H9 (cell line): ENCODE data around the gene SIGLEC7. TPM values are rescaled to one million over a fixed set of nuclear protein-coding genes. Genes with fewer than 3 reads are reported as not detected.
A peak's percentile ranks its signal among the peaks of the same experiment; 100 is the strongest.

Experiments used
- DNase-seq: peaks from one replicate; pipeline ENCODE4 v3.0.0-alpha.2; 2017
- H2AFZ ChIP-seq: one replicate; pipeline ENCODE4 v1.6.1; 2013; ENCODE audit warnings: mild to moderate bottlenecking, low read length, control low read depth, moderate library complexity
- H2AK5ac ChIP-seq: 2 replicates; pipeline ENCODE4 v1.6.1; 2013; ENCODE audit warnings: low read length, control low read depth, mixed read lengths; ENCODE audit not compliant: insufficient read length
- H2BK120ac ChIP-seq: one replicate; pipeline ENCODE4 v1.6.1; 2013; ENCODE audit warnings: low read depth, mild to moderate bottlenecking, low read length, control low read depth, inconsistent platforms; ENCODE audit not compliant: poor library complexity, severe bottlenecking
- H2BK12ac ChIP-seq: 2 replicates; pipeline ENCODE4 v1.6.1; 2013; ENCODE audit warnings: low read length, control low read depth, mixed read lengths, low read depth; ENCODE audit not compliant: insufficient read length
- H2BK15ac ChIP-seq: 2 replicates; pipeline ENCODE4 v1.6.1; 2013; ENCODE audit warnings: low read depth, low read length, control low read depth
- H2BK20ac ChIP-seq: one replicate; pipeline ENCODE4 v1.6.1; 2013; ENCODE audit warnings: low read depth, mild to moderate bottlenecking, low read length, control low read depth, inconsistent platforms; ENCODE audit not compliant: poor library complexity, severe bottlenecking
- H2BK5ac ChIP-seq: 2 replicates; pipeline ENCODE4 v1.6.1; 2013; ENCODE audit warnings: low read length, control low read depth, mixed read lengths; ENCODE audit not compliant: insufficient read length
- H3K14ac ChIP-seq: 2 replicates; pipeline ENCODE4 v1.6.1; 2013; ENCODE audit warnings: low read length, control low read depth; ENCODE audit not compliant: insufficient read depth
- H3K18ac ChIP-seq: 2 replicates; pipeline ENCODE4 v1.6.1; 2013; ENCODE audit warnings: low read depth, mild to moderate bottlenecking, mixed read lengths, low read length, control low read depth; ENCODE audit not compliant: insufficient read length
- H3K23ac ChIP-seq: 2 replicates; pipeline ENCODE4 v1.6.1; 2013; ENCODE audit warnings: low read length, control low read depth, mixed read lengths, low read depth; ENCODE audit not compliant: insufficient read length
- H3K23me2 ChIP-seq: 2 replicates; pipeline ENCODE4 v1.6.1; 2013; ENCODE audit warnings: low read depth, mild to moderate bottlenecking, mixed read lengths, low read length, control low read depth; ENCODE audit not compliant: insufficient read length, poor library complexity, severe bottlenecking
- H3K27ac ChIP-seq: 2 replicates; pipeline ENCODE4 v1.5.1; 2013; ENCODE audit warnings: low read length, control low read depth, mixed read lengths, low read depth; ENCODE audit not compliant: insufficient read length
- H3K27me3 ChIP-seq: 2 replicates; pipeline ENCODE4 v1.6.1; 2013; ENCODE audit warnings: low read length, control low read depth, inconsistent platforms; ENCODE audit not compliant: insufficient read depth
- H3K4ac ChIP-seq: 2 replicates; pipeline ENCODE4 v1.6.1; 2013; ENCODE audit warnings: low read depth, mild to moderate bottlenecking, control low read depth, inconsistent platforms, low read length, moderate library complexity
- H3K4me1 ChIP-seq: 2 replicates; pipeline ENCODE4 v1.6.1; 2013; ENCODE audit warnings: low read length, control low read depth, inconsistent platforms; ENCODE audit not compliant: insufficient read depth
- H3K4me2 ChIP-seq: 2 replicates; pipeline ENCODE4 v1.6.1; 2013; ENCODE audit warnings: low read length, control low read depth, mixed read lengths; ENCODE audit not compliant: insufficient read length, insufficient read depth
- H3K56ac ChIP-seq: 2 replicates; pipeline ENCODE4 v1.6.1; 2013; ENCODE audit warnings: low read depth, mild to moderate bottlenecking, mixed read lengths, low read length, control low read depth; ENCODE audit not compliant: insufficient read length
- H3K79me1 ChIP-seq: 2 replicates; pipeline ENCODE4 v1.6.1; 2013; ENCODE audit warnings: low read depth, mild to moderate bottlenecking, moderate library complexity, low read length, control low read depth, inconsistent platforms; ENCODE audit not compliant: insufficient read depth, poor library complexity, severe bottlenecking
- H3K79me2 ChIP-seq: 2 replicates; pipeline ENCODE4 v1.6.1; 2013; ENCODE audit warnings: low read length, control low read depth, inconsistent platforms; ENCODE audit not compliant: insufficient read depth
- H3K9ac ChIP-seq: 2 replicates; pipeline ENCODE4 v1.6.1; 2013; ENCODE audit warnings: low read length, control low read depth, mixed read lengths; ENCODE audit not compliant: insufficient read length; ENCODE audit errors: extremely low read depth
- H3K9me3 ChIP-seq: one replicate; pipeline ENCODE4 v1.6.1; 2013; ENCODE audit warnings: low read depth, low read length, inconsistent platforms; ENCODE audit not compliant: control insufficient read depth
- H3T11ph ChIP-seq: one replicate; pipeline ENCODE4 v1.6.1; 2013; ENCODE audit warnings: mild to moderate bottlenecking, low read length, control low read depth, inconsistent platforms
- H4K20me1 ChIP-seq: one replicate; pipeline ENCODE4 v1.6.1; 2013; ENCODE audit not compliant: control insufficient read depth, insufficient read length, insufficient read depth
- H4K5ac ChIP-seq: 2 replicates; pipeline ENCODE4 v1.6.1; 2013; ENCODE audit warnings: low read depth, mild to moderate bottlenecking, mixed read lengths, low read length, control low read depth; ENCODE audit not compliant: insufficient read length
- H4K8ac ChIP-seq: replicated peaks from 2 replicates; pipeline ENCODE4 v1.6.1; 2013; ENCODE audit warnings: low read length, control low read depth, mixed read lengths, low read depth; ENCODE audit not compliant: insufficient read length
- H4K91ac ChIP-seq: 2 replicates; pipeline ENCODE4 v1.6.1; 2013; ENCODE audit warnings: low read depth, mild to moderate bottlenecking, moderate library complexity, mixed read lengths, low read length, control low read depth; ENCODE audit not compliant: insufficient read length
- H3K27ac Mint-ChIP-seq, 3 experiments: 2 replicates in 2 of 3; 3 replicates in 1 of 3; pipeline ENCODE4 v1.8.0; 2020 to 2021; ENCODE audit warnings: mixed read lengths in 3 of 3, mild to moderate bottlenecking in 1 of 3, moderate library complexity in 1 of 3
- H3K27me3 Mint-ChIP-seq: 2 replicates; pipeline ENCODE4 v1.8.0; 2021; ENCODE audit warnings: low read depth, mild to moderate bottlenecking, moderate library complexity, mixed read lengths
- H3K36me3 Mint-ChIP-seq, 3 experiments: 2 replicates in 2 of 3; 3 replicates in 1 of 3; pipeline ENCODE4 v1.8.0; 2020 to 2021; ENCODE audit warnings: low read depth in 3 of 3, mixed read lengths in 3 of 3; ENCODE audit not compliant: insufficient read depth in 1 of 3
- H3K4me1 Mint-ChIP-seq, 2 experiments: 2 replicates each; pipeline ENCODE4 v1.8.0; 2020; ENCODE audit warnings: mixed read lengths in 2 of 2
- H3K4me3 Mint-ChIP-seq, 2 experiments: 2 replicates in 1 of 2; 3 replicates in 1 of 2; pipeline ENCODE4 v1.8.0; 2020 to 2021; ENCODE audit warnings: mild to moderate bottlenecking in 2 of 2, mixed read lengths in 2 of 2, moderate library complexity in 1 of 2
- H3K9me3 Mint-ChIP-seq, 2 experiments: 2 replicates in 1 of 2; 3 replicates in 1 of 2; pipeline ENCODE4 v1.8.0; 2020; ENCODE audit warnings: mild to moderate bottlenecking in 2 of 2, mixed read lengths in 2 of 2, moderate library complexity in 1 of 2
- CTCF ChIP-seq: fragments of 200-600 bp; sonication (generic); conservative IDR thresholded peaks from 3 replicates; pipeline ENCODE4 v1.8.0; 2021; ENCODE audit warnings: antibody characterized with exemption, mild to moderate bottlenecking
- WGBS: extraction: QIAGEN DNeasy Blood & Tissue Kit; methylation state at CpG from one replicate; pipeline ENCODE4 v1.1.7; 2013; ENCODE audit warnings: missing lambda C conversion rate, low lambda C conversion rate, mixed read lengths; ENCODE audit not compliant: insufficient read length; ENCODE audit errors: extremely low coverage; 5-methylcytosine and 5-hydroxymethylcytosine counted together
- total RNA-seq: library from RNA; stranded (reverse); gene quantifications from 2 replicates; pipeline ENCODE4 v1.2.1, GENCODE V29; 2021

The SIGLEC7 gene
- total RNA-seq, 1 experiment from 2014 or later: not detected

DNA sequence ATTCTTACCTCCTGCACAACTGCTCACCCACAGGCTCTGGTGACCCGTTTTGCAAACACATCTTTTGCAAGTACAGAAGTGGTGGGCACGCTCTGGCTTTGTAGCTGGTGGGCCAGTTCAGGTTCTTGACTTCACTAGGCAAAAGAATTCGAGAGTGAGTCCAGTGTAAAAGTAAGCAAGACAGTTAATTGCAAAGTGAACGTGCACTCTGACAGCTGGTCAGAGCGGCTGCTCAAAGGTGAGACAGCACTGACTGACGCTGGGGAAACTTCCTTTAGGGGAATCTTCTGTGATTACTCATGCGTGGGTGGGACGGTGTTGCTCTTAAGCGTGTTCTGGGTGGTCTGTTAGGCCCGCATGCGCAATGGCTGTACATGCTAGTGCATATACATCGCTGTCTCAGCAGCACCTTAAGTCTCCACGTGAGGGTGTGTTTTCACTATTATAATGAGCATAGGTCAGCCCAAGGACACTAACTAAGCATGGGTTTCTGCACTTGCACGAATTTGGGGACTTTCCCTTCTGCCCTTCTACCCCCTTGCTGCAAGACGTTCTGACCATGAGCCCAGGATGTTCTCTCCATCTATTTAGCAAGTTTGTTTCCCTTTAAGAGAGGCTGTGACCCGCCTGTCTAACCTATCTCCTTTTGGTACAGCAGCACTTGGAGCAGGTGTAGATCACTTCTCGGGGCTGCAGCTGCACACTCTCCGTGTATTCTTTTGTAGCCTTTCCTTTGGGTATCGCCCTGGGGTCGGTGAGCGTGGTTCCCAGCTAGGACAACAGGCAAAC is 52.6 kb downstream of the SIGLEC7 start:
- peaks cover 3% of the 10 kb centered on the region for H3K23me2 ChIP-seq
- H3K56ac ChIP-seq: peak overlapping the region; percentile 55
- no peak overlapping the region for H2BK20ac ChIP-seq
- no peaks in the 10 kb centered on the region; the same call in 1 of the 2 replicates for H3K27me3 ChIP-seq
- no peak overlapping the region for H3K9ac ChIP-seq
- Mint-ChIP-seq H3K4me3 (no peak overlapping the region), H3K36me3 (no peaks in the 10 kb centered on the region), H3K27me3 (peaks cover 19% of the 10 kb centered on the region), H3K4me1 (no peaks in the 10 kb centered on the region), H3K9me3 (peaks cover 0 to 70% of the 10 kb centered on the region in 2 experiments; a peak in 3 of 5 replicates), H3K27ac (peak overlapping the region in 1 of 3 experiments; percentile 4; a peak in 1 of 7 replicates)
- H4K91ac ChIP-seq: no peak overlapping the region
- H2BK15ac ChIP-seq: no peak overlapping the region
- H2BK5ac ChIP-seq: no peak overlapping the region
- H3K4ac ChIP-seq: no peak overlapping the region
- no peak overlapping the region for H3K4me2 ChIP-seq
- no peak overlapping the region for H2BK120ac ChIP-seq
- no peak overlapping the region for H3K18ac ChIP-seq
- H3K27ac ChIP-seq: no peak overlapping the region
- no peak overlapping the region for H4K5ac ChIP-seq
- H3K79me1 ChIP-seq: no peaks in the 10 kb centered on the region
- TF ChIP-seq CTCF: no peak
- no peak overlapping the region for H2BK12ac ChIP-seq
- H3K14ac ChIP-seq: no peak overlapping the region
- no peaks in the 10 kb centered on the region for H4K20me1 ChIP-seq
- WGBS: no CpG with 5 or more reads among the region's 21 CpGs
- H2AK5ac ChIP-seq: no peak overlapping the region
- no peaks in the 10 kb centered on the region for H3K79me2 ChIP-seq
- H4K8ac ChIP-seq: no peak overlapping the region
- no peak overlapping the region for H3K23ac ChIP-seq
- H3K9me3 ChIP-seq: no peaks in the 10 kb centered on the region
- no peak overlapping the region for H2AFZ ChIP-seq
- no peak overlapping the region for H3T11ph ChIP-seq
- DNase-seq: no peak
- H3K4me1 ChIP-seq: no peaks in the 10 kb centered on the region
